ENCODE results near the gene GNG3. TPM values are rescaled to one million over a fixed set of nuclear protein-coding genes. Genes with fewer than 3 reads are reported as not detected.
A peak's percentile ranks its signal among the peaks of the same experiment; 100 is the strongest.

The GNG3 gene
- polyA plus RNA-seq, 2 of the 4 experiments (the other 2 are of a cell fraction), result not detected

GRCh38 chr11:62727165-62727871, 19.8 kb downstream of the GNG3 start, which contains the start of gene HNRNPUL2 (continued):
- TF ChIP-seq CTCF (IDR thresholded peaks at IDR 0.05) (no peak), PHF8 (IDR thresholded peaks at IDR 0.05; ENCODE audit: borderline replicate concordance, low read depth) (peak; percentile 96), CBX2 (IDR thresholded peaks at IDR 0.05; ENCODE audit: borderline replicate concordance, low read depth) (no peak), BHLHE40 (IDR thresholded peaks at IDR 0.05; ENCODE audit: low read depth, low read length) (peak; percentile 49; the same call in 1 of the 2 replicates), RCOR1 (IDR thresholded peaks at IDR 0.05; ENCODE audit: low read depth, low read length) (no peak), POLR2AphosphoS2 (conservative IDR thresholded peaks at IDR 0.05; ENCODE audit: low read length) (no peak), TP53 (CRISPR knock-in tag; IDR thresholded peaks at IDR 0.05) (no peak; the same call in 1 of the 2 replicates), ATOH8 (CRISPR knock-in tag; IDR thresholded peaks at IDR 0.05; ENCODE audit: low read depth) (0 out of 2 replicates have a peak, but pooled peaks have one; percentile 26), HEYL (CRISPR knock-in tag; IDR thresholded peaks at IDR 0.05) (no peak), ZNF302 (CRISPR knock-in tag; IDR thresholded peaks at IDR 0.05) (no peak), ZSCAN20 (CRISPR knock-in tag; IDR thresholded peaks at IDR 0.05) (no peak), EP300 (IDR thresholded peaks at IDR 0.05) (no peak), CHD2 (IDR thresholded peaks at IDR 0.05; ENCODE audit: low read length, partially characterized antibody) (no peak), FOSL2 (IDR thresholded peaks at IDR 0.05) (no peak), FOSL2 (CRISPR knock-in tag; IDR thresholded peaks at IDR 0.05) (no peak), CBX8 (IDR thresholded peaks at IDR 0.05) (no peak), EHF (CRISPR knock-in tag; IDR thresholded peaks at IDR 0.05) (0 out of 2 replicates have a peak, but pooled peaks have one; percentile 53)
- TF ChIP-seq, protein P1, sequence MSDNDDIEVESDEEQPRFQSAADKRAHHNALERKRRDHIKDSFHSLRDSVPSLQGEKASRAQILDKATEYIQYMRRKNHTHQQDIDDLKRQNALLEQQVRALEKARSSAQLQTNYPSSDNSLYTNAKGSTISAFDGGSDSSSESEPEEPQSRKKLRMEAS (IDR thresholded peaks at IDR 0.05), result peak; percentile 97
- TF ChIP-seq, protein P2, sequence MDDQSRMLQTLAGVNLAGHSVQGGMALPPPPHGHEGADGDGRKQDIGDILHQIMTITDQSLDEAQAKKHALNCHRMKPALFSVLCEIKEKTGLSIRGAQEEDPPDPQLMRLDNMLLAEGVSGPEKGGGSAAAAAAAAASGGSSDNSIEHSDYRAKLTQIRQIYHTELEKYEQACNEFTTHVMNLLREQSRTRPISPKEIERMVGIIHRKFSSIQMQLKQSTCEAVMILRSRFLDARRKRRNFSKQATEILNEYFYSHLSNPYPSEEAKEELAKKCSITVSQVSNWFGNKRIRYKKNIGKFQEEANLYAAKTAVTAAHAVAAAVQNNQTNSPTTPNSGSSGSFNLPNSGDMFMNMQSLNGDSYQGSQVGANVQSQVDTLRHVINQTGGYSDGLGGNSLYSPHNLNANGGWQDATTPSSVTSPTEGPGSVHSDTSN (IDR thresholded peaks at IDR 0.05), result peak; percentile 66
- TF ChIP-seq, protein P3, sequence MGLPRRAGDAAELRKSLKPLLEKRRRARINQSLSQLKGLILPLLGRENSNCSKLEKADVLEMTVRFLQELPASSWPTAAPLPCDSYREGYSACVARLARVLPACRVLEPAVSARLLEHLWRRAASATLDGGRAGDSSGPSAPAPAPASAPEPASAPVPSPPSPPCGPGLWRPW (IDR thresholded peaks at IDR 0.05), result no peak

- FAIRE-seq (no peak), ATAC-seq (peak; percentile 79 to 84), DNase-seq (ENCODE audit: low read depth in 1 of 2, low spot score in 1 of 2) (peak; percentile 94 to 98)
- under 1% methylated on average over 19 of the region's 20 CpGs for WGBS (ENCODE audit: missing lambda C conversion rate)
- peak in 1 of 2 experiments; percentile 74; a peak in 2 of 4 replicates for TF ChIP-seq CEBPB (IDR thresholded peaks at IDR 0.05)
- TF ChIP-seq, protein P4, sequence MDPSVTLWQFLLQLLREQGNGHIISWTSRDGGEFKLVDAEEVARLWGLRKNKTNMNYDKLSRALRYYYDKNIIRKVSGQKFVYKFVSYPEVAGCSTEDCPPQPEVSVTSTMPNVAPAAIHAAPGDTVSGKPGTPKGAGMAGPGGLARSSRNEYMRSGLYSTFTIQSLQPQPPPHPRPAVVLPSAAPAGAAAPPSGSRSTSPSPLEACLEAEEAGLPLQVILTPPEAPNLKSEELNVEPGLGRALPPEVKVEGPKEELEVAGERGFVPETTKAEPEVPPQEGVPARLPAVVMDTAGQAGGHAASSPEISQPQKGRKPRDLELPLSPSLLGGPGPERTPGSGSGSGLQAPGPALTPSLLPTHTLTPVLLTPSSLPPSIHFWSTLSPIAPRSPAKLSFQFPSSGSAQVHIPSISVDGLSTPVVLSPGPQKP (IDR thresholded peaks at IDR 0.05; ENCODE audit: low read depth, low read length), result no peak
- TF ChIP-seq HEYL (CRISPR knock-in tag; IDR thresholded peaks at IDR 0.05), result no peak
- TF ChIP-seq E2F6 (IDR thresholded peaks at IDR 0.05; ENCODE audit: borderline replicate concordance, low read depth), result no peak
- no peak for TF ChIP-seq ZSCAN20 (CRISPR knock-in tag; IDR thresholded peaks at IDR 0.05)
- TF ChIP-seq, protein P1 (IDR thresholded peaks at IDR 0.05), result no peak
- peak; percentile 99 for TF ChIP-seq RFX5 (IDR thresholded peaks at IDR 0.05)
- Histone ChIP-seq H3K4me3 (peak overlapping the region; percentile 78), H3K4me1 (peaks cover 25% of the 10 kb centered on the region), H3K27ac (peak overlapping the region; percentile 97), H3K9me3 (no peaks in the 10 kb centered on the region), H3K4me2 (peak overlapping the region; percentile 92)
- ChIA-PET POLR2A (interaction anchor here (0.6 to 3.8 kb wide), 32 partner anchors 9 to 884 kb away, joined by 3 to 96 read pairs (median 6); partner anchors contain the start of genes B3GAT3, BSCL2, C11orf98 and CSKMT), CTCF (interaction anchor here (0.6 to 3.1 kb wide), 11 partner anchors 10 to 137 kb away, joined by 3 to 15 read pairs (median 3); partner anchors contain the start of genes BSCL2, GNG3 and ZBTB3)
Measured at GRCh38 chr11:62727872-62728170, 20.3 kb downstream of the GNG3 start.

All from A549 (cell line).